Endothelial cell (in vitro differentiated cells): Measurements from ENCODE around the gene MYO7A. TPM values are rescaled to one million over a fixed set of nuclear protein-coding genes. Genes with fewer than 3 reads are reported as not detected.

Experiments
- DNase-seq: peaks from one replicate; pipeline ENCODE4 v3.0.0; 2021; ENCODE audit warnings: low spot score
- H3K27ac Mint-ChIP-seq: one replicate; pipeline ENCODE4 v1.8.0; 2021; ENCODE audit warnings: mixed read lengths, inconsistent platforms; ENCODE audit not compliant: unreplicated experiment
- H3K27me3 Mint-ChIP-seq: one replicate; pipeline ENCODE4 v1.8.0; 2021; ENCODE audit warnings: mild to moderate bottlenecking, moderate library complexity, mixed read lengths, inconsistent platforms; ENCODE audit not compliant: unreplicated experiment
- H3K36me3 Mint-ChIP-seq: one replicate; pipeline ENCODE4 v1.8.0; 2021; ENCODE audit warnings: mild to moderate bottlenecking, low read depth, mixed read lengths, inconsistent platforms; ENCODE audit not compliant: unreplicated experiment
- H3K4me1 Mint-ChIP-seq: one replicate; pipeline ENCODE4 v1.8.0; 2021; ENCODE audit warnings: mild to moderate bottlenecking, mixed read lengths, inconsistent platforms; ENCODE audit not compliant: unreplicated experiment
- H3K4me3 Mint-ChIP-seq: one replicate; pipeline ENCODE4 v1.8.0; 2021; ENCODE audit warnings: mild to moderate bottlenecking, mixed read lengths, inconsistent platforms; ENCODE audit not compliant: unreplicated experiment
- H3K9me3 Mint-ChIP-seq: one replicate; pipeline ENCODE4 v1.8.0; 2021; ENCODE audit warnings: mixed read lengths, inconsistent platforms; ENCODE audit not compliant: unreplicated experiment
- total RNA-seq: library from RNA; stranded (reverse); fragmentation: NEBNext Ultra II Directional; extraction: Animal tissue kit (Norgen Biotek cat#: 25700); gene quantifications from one replicate; pipeline ENCODE4 v1.2.1, GENCODE V29; 2021; ENCODE audit not compliant: unreplicated experiment
- TF ChIP-seq, protein P1 (sequence below): fragments of 200-600 bp; sonication (generic); IDR thresholded peaks from one replicate; pipeline ENCODE4 v1.5.0; 2021; ENCODE audit warnings: antibody characterized with exemption; ENCODE audit not compliant: unreplicated experiment

The MYO7A gene
- total RNA-seq, 1 donor from 2014 or later, result 18.3 TPM

- H3K4me3 Mint-ChIP-seq, result no peak overlapping the region
- no peaks in the 10 kb centered on the region for H3K9me3 Mint-ChIP-seq
- H3K27ac Mint-ChIP-seq, result no peak overlapping the region
- TF ChIP-seq, protein P1, sequence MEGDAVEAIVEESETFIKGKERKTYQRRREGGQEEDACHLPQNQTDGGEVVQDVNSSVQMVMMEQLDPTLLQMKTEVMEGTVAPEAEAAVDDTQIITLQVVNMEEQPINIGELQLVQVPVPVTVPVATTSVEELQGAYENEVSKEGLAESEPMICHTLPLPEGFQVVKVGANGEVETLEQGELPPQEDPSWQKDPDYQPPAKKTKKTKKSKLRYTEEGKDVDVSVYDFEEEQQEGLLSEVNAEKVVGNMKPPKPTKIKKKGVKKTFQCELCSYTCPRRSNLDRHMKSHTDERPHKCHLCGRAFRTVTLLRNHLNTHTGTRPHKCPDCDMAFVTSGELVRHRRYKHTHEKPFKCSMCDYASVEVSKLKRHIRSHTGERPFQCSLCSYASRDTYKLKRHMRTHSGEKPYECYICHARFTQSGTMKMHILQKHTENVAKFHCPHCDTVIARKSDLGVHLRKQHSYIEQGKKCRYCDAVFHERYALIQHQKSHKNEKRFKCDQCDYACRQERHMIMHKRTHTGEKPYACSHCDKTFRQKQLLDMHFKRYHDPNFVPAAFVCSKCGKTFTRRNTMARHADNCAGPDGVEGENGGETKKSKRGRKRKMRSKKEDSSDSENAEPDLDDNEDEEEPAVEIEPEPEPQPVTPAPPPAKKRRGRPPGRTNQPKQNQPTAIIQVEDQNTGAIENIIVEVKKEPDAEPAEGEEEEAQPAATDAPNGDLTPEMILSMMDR, result no peak
- DNase-seq, result no peak
- H3K36me3 Mint-ChIP-seq, result no peaks in the 10 kb centered on the region
- no peaks in the 10 kb centered on the region for H3K4me1 Mint-ChIP-seq
- H3K27me3 Mint-ChIP-seq, result peaks cover 5% of the 10 kb centered on the region
Observed at GRCh38 chr11:77236901-77237300, 108.9 kb downstream of the MYO7A start.

GRCh38 chr11:77244277-77245027 is 116.4 kb downstream of the MYO7A start:
- no peak overlapping the region for H3K27ac Mint-ChIP-seq
- no peaks in the 10 kb centered on the region for H3K27me3 Mint-ChIP-seq
- H3K36me3 Mint-ChIP-seq, result no peaks in the 10 kb centered on the region
- no peaks in the 10 kb centered on the region for H3K9me3 Mint-ChIP-seq
- TF ChIP-seq, protein P1, result no peak
- no peak overlapping the region for H3K4me3 Mint-ChIP-seq
- no peaks in the 10 kb centered on the region for H3K4me1 Mint-ChIP-seq
- DNase-seq, result no peak

DNA sequence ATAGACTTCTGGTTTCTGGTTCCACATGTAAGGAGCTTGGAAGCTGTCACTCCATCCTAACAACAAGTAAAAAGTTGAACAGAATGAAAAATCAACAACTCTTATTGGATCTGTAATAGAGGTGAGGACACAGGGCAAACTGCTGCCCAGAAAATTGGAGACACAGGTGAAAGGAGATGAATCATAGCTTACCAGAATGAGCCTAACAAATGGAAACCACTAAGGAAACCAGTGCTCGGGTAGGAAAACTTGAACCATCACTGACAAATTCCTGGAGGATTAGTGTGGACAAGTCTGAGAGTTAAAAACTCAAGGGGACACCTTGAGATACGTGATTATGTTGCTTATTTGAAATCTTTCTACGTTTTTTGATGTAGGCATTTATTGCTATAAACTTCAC is 121.4 kb downstream of the MYO7A start:
- Mint-ChIP-seq H3K27ac (no peak overlapping the region), H3K4me3 (no peak overlapping the region), H3K36me3 (no peaks in the 10 kb centered on the region), H3K9me3 (no peaks in the 10 kb centered on the region), H3K4me1 (no peaks in the 10 kb centered on the region), H3K27me3 (no peaks in the 10 kb centered on the region)
- TF ChIP-seq, protein P1, result no peak
- no peak for DNase-seq

GRCh38 chr11:77250881-77251640 is 123.0 kb downstream of the MYO7A start:
- Mint-ChIP-seq H3K4me3 (no peak overlapping the region), H3K36me3 (no peaks in the 10 kb centered on the region), H3K27ac (no peak overlapping the region), H3K4me1 (no peaks in the 10 kb centered on the region), H3K9me3 (no peaks in the 10 kb centered on the region), H3K27me3 (no peaks in the 10 kb centered on the region)
- TF ChIP-seq, protein P1, result no peak
- DNase-seq, result no peak
